Measurements from ENCODE around the gene PSD4. TPM values are rescaled to one million over a fixed set of nuclear protein-coding genes. Genes with fewer than 3 reads are reported as not detected.

The PSD4 gene
- total RNA-seq, 1 experiment from 2014 or later: 46.6 TPM

DNA sequence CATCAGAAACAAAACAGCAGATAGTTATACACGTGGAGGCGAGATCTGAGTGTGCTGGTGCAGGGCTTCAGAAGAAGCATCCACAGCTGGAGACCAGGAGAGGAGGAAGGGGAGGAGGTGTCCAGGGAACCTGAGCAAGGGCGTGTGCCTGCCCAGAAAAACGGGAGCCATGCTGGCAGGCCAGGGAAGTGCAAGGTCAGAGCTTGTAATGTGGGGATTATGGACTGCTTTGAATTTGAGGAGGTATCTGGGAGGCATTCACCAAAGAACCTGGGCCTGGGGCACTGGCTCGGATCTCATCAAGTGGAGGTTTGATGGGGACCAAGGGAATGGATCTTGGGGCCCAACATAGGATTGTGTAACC, 12.6 kb downstream of the PSD4 start:
- Histone ChIP-seq H3K4me1 (ENCODE audit: insufficient read depth, low read length) (no peaks in the 10 kb centered on the region), H3K9ac (ENCODE audit: low read length) (no peak overlapping the region), H3K27me3 (ENCODE audit: low read length) (no peaks in the 10 kb centered on the region), H3K4me2 (ENCODE audit: low read length) (no peak overlapping the region), H3K79me2 (ENCODE audit: low read length) (no peaks in the 10 kb centered on the region), H3K9me3 (ENCODE audit: low read length) (no peaks in the 10 kb centered on the region), H3F3A (ENCODE audit: low read length, unreplicated experiment) (no peaks in the 10 kb centered on the region), H3K27ac (ENCODE audit: low read length) (no peak overlapping the region), H3K4me3 (ENCODE audit: low read length) (no peak overlapping the region), H3K36me3 (ENCODE audit: low read depth, low read length) (no peaks in the 10 kb centered on the region), H2AFZ (ENCODE audit: low read length) (no peak overlapping the region), H3K9me2 (replicated peaks; ENCODE audit: low read length) (no peaks in the 10 kb centered on the region), H4K20me1 (ENCODE audit: low read length) (no peaks in the 10 kb centered on the region)
- intact Hi-C loops (cut with micrococcal nuclease): no loop called here
- ATAC-seq: no peak
- CTCF ChIA-PET: no interaction called here
- BruUV-seq (replicated peaks): no TSS peak
- TF ChIP-seq EZH2phosphoT487 (IDR thresholded peaks at IDR 0.05; ENCODE audit: borderline replicate concordance, low read length): no peak
- no peak for DNase-seq
- POLR2A ChIA-PET (ENCODE audit: unreplicated experiment): no interaction called here

DNA sequence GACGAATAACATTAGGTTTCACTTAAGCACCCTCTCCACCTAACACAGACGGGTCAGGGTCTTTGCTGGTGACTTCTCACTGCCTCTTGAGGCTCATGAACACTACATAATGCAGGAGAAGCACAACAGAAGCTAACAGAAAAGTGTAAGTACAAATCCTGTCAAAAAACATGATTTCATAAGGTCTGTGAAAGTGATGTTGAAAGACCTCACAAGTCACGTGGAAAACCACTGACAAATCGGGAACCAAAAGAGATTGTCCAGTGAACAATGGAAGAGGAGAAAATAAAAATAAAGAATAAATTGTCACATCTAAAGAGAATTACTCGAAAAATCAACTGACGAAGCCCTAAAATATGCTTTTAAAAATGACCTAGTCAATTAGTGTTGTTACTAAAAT, 14.0 kb downstream of the PSD4 start:
- ChIA-PET POLR2A (ENCODE audit: unreplicated experiment) (no interaction called here), CTCF (no interaction called here)
- Histone ChIP-seq H3K79me2 (ENCODE audit: low read length) (no peaks in the 10 kb centered on the region), H3K4me1 (ENCODE audit: insufficient read depth, low read length) (no peaks in the 10 kb centered on the region), H3K27me3 (ENCODE audit: low read length) (no peaks in the 10 kb centered on the region), H3K9me2 (replicated peaks; ENCODE audit: low read length) (no peaks in the 10 kb centered on the region), H3K36me3 (ENCODE audit: low read depth, low read length) (no peaks in the 10 kb centered on the region), H3K27ac (ENCODE audit: low read length) (no peak overlapping the region), H3K4me3 (ENCODE audit: low read length) (no peak overlapping the region), H3K4me2 (ENCODE audit: low read length) (no peak overlapping the region), H3K9ac (ENCODE audit: low read length) (no peak overlapping the region), H4K20me1 (ENCODE audit: low read length) (no peaks in the 10 kb centered on the region), H2AFZ (ENCODE audit: low read length) (no peak overlapping the region), H3F3A (ENCODE audit: low read length, unreplicated experiment) (no peaks in the 10 kb centered on the region), H3K9me3 (ENCODE audit: low read length) (no peaks in the 10 kb centered on the region)
- DNase-seq (no peak), ATAC-seq (no peak)
- BruUV-seq (replicated peaks): no TSS peak
- TF ChIP-seq, protein P1, sequence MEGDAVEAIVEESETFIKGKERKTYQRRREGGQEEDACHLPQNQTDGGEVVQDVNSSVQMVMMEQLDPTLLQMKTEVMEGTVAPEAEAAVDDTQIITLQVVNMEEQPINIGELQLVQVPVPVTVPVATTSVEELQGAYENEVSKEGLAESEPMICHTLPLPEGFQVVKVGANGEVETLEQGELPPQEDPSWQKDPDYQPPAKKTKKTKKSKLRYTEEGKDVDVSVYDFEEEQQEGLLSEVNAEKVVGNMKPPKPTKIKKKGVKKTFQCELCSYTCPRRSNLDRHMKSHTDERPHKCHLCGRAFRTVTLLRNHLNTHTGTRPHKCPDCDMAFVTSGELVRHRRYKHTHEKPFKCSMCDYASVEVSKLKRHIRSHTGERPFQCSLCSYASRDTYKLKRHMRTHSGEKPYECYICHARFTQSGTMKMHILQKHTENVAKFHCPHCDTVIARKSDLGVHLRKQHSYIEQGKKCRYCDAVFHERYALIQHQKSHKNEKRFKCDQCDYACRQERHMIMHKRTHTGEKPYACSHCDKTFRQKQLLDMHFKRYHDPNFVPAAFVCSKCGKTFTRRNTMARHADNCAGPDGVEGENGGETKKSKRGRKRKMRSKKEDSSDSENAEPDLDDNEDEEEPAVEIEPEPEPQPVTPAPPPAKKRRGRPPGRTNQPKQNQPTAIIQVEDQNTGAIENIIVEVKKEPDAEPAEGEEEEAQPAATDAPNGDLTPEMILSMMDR (conservative IDR thresholded peaks at IDR 0.05; ENCODE audit: low read depth, low read length): no peak
- no peak for TF ChIP-seq EZH2phosphoT487 (IDR thresholded peaks at IDR 0.05; ENCODE audit: borderline replicate concordance, low read length)
- TF ChIP-seq EZH2 (IDR thresholded peaks at IDR 0.05; ENCODE audit: low read length, unreplicated experiment): no peak
- intact Hi-C loops (cut with micrococcal nuclease): no loop called here

DNA sequence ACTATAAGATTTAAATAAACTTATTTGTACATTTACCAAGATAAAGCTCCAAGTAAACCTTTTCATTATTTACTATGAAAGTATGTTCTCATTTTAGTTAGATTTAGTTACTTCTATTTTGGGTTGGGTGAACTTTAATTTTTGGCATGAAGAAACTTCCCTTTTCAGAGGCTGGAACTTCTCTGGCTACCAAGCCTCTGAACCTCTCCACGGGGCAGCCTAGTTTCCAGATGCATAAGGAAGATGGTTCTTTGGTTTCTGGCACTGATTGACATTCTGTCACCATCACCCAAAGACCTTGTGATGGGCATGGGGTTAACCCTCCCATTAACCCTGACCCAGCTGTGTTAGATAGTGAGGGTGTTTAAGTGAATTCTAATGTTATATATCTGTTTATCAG, 17.1 kb downstream of the PSD4 start:
- POLR2A ChIA-PET (ENCODE audit: unreplicated experiment): no interaction called here
- Histone ChIP-seq H3K4me1 (ENCODE audit: insufficient read depth, low read length) (no peaks in the 10 kb centered on the region), H3K27me3 (ENCODE audit: low read length) (no peaks in the 10 kb centered on the region), H3K4me3 (ENCODE audit: low read length) (no peak overlapping the region), H3K36me3 (ENCODE audit: low read depth, low read length) (no peaks in the 10 kb centered on the region), H3K79me2 (ENCODE audit: low read length) (no peaks in the 10 kb centered on the region), H2AFZ (ENCODE audit: low read length) (no peak overlapping the region), H3K4me2 (ENCODE audit: low read length) (no peak overlapping the region), H3K9me3 (ENCODE audit: low read length) (no peaks in the 10 kb centered on the region), H3K9ac (ENCODE audit: low read length) (no peak overlapping the region), H3K9me2 (replicated peaks; ENCODE audit: low read length) (no peaks in the 10 kb centered on the region), H3F3A (ENCODE audit: low read length, unreplicated experiment) (no peaks in the 10 kb centered on the region), H3K27ac (ENCODE audit: low read length) (no peak overlapping the region), H4K20me1 (ENCODE audit: low read length) (no peaks in the 10 kb centered on the region)
- BruUV-seq (replicated peaks): no TSS peak
- no peak for DNase-seq
- intact Hi-C loops (cut with micrococcal nuclease): no loop called here
- TF ChIP-seq EZH2phosphoT487 (IDR thresholded peaks at IDR 0.05; ENCODE audit: borderline replicate concordance, low read length) (no peak), EZH2 (IDR thresholded peaks at IDR 0.05; ENCODE audit: low read length, unreplicated experiment) (no peak)
- TF ChIP-seq, protein P1 (conservative IDR thresholded peaks at IDR 0.05; ENCODE audit: low read depth, low read length): no peak
- ATAC-seq: no peak
- CTCF ChIA-PET: no interaction called here

Measured in PC-3 (cell line).